Activated CD8-positive, alpha-beta T cell treated with anti-CD3 and anti-CD28 coated beads, Interleukin-2, amount 10 ng/mL, durations not matched to agents 7 days and 5 days (primary cell): ENCODE measurements around the gene IL36RN. TPM values are rescaled to one million over a fixed set of nuclear protein-coding genes. Genes with fewer than 3 reads are reported as not detected.

Experiments used
- ATAC-seq: fragments of 150-1000 bp; cut with Tn5 transposase; one replicate; pipeline ENCODE4 v1.10.0; 2021; ENCODE audit warnings: moderate library complexity
- CTCF ChIA-PET: fragments of 350-600 bp; sonication (Branson Sonifier 250); formaldehyde crosslinking; loops from one replicate; lab custom pipeline; 2021; ENCODE audit warnings: antibody characterized with exemption; lab: Charles Lee
- POLR2A ChIA-PET: fragments of 350-600 bp; sonication (Branson Sonifier 250); formaldehyde crosslinking; loops from one replicate; lab custom pipeline; 2021; ENCODE audit warnings: antibody characterized with exemption; lab: Charles Lee
- DNase-seq: peaks from one replicate; pipeline ENCODE4 v3.0.0-alpha.2; 2020
- H3K27ac Mint-ChIP-seq: one replicate; pipeline ENCODE4 v1.8.0; 2021; ENCODE audit warnings: mild to moderate bottlenecking, mixed read lengths
- H3K27me3 Mint-ChIP-seq: one replicate; pipeline ENCODE4 v1.8.0; 2021; ENCODE audit warnings: low read depth, mixed read lengths
- H3K36me3 Mint-ChIP-seq: one replicate; pipeline ENCODE4 v1.8.0; 2021; ENCODE audit warnings: low read depth, mixed read lengths
- H3K4me1 Mint-ChIP-seq: one replicate; pipeline ENCODE4 v1.8.0; 2021; ENCODE audit warnings: low read depth, mixed read lengths
- H3K4me3 Mint-ChIP-seq: one replicate; pipeline ENCODE4 v1.8.0; 2021; ENCODE audit warnings: mild to moderate bottlenecking, mixed read lengths
- H3K9me3 Mint-ChIP-seq: one replicate; pipeline ENCODE4 v1.8.0; 2022; ENCODE audit warnings: mixed read lengths; ENCODE audit not compliant: insufficient read depth
- total RNA-seq, 2 experiments: library from RNA; stranded (reverse); gene quantifications; one replicate each; pipeline ENCODE4 v1.2.3, GENCODE V29; 2021

The IL36RN gene
- total RNA-seq, 2 experiments from 2014 or later, result not detected

DNA sequence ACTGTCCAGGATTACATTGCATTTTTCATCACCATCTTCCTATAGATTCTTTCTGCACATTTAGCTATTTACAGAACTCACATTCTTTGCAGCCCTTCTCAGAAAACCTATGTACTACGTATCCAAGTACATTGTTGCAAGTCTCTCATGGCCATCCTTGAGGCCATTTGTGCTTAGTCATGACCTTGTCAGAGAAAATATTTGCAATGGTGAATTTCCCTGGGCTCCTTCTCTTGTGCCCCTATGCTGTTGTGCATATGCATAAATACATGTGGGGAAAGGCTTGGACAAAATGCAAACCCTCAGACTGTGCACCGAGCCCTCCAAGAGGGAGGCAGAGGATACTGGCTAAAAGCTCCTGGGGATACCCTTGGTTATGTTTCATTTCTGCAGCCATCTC, 34.2 kb upstream of the IL36RN start:
- Mint-ChIP-seq H3K27me3 (peaks cover 38% of the 10 kb centered on the region), H3K4me1 (no peaks in the 10 kb centered on the region), H3K27ac (no peak overlapping the region), H3K4me3 (no peak overlapping the region), H3K9me3 (no peaks in the 10 kb centered on the region), H3K36me3 (no peaks in the 10 kb centered on the region)
- CTCF ChIA-PET, result no interaction called here
- POLR2A ChIA-PET, result no interaction called here
- ATAC-seq, result no peak
- no peak for DNase-seq

DNA sequence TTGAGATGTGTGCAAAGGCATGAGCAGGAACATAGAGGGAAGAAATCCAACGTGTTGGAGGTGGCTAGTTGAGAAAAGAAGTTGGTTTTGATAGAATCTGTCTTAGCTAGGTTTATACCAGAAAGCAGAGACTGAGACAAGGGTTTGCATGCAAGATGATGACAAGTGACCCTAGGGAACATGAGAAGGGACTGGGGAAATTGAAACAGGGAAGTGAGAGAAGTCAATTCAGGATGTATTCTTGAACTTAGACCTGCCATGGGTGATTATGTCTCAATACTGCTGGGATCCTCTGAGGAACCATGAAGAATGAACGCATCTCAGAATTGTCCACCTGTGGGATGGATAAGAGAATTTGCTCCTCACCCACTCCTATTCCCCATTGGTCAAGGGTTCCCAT, 33.3 kb upstream of the IL36RN start:
- Mint-ChIP-seq H3K27ac (no peak overlapping the region), H3K27me3 (peaks cover 42% of the 10 kb centered on the region)

DNA sequence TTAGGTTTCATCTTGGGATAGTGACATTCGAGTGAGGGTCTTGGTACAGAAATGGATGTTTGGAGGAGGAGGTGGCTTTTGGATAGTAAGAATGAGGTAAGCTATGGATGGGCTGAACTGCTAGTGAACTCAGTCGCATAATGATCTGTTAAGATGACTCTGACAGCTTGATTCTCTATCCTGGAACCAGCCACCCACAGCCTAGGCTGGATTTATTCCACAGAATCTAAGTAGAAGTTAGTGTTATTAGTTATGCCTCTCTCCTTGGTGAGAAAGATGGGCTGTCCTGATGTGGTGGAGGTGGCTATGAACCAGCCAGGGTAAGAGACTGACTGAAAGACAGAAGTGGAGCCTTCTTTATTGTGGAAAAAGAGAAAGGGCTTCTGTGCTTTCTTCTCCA, 31.3 kb upstream of the IL36RN start:
- Mint-ChIP-seq H3K27me3 (peaks cover 41% of the 10 kb centered on the region), H3K4me3 (no peak overlapping the region), H3K9me3 (no peaks in the 10 kb centered on the region), H3K27ac (no peak overlapping the region), H3K36me3 (no peaks in the 10 kb centered on the region), H3K4me1 (no peaks in the 10 kb centered on the region)
- ChIA-PET POLR2A (no interaction called here), CTCF (interaction anchor here (1.6 kb wide), 1 partner anchor 86 kb away, joined by 4 read pairs; no protein-coding TSS in a partner anchor)
- DNase-seq, result no peak
- no peak for ATAC-seq

More for the DNA sequence above, 33.3 kb upstream of the IL36RN start:
- CTCF ChIA-PET, result no interaction called here
- ATAC-seq (no peak), DNase-seq (no peak)
- POLR2A ChIA-PET, result no interaction called here
- H3K4me3 Mint-ChIP-seq, result no peak overlapping the region
- H3K4me1 Mint-ChIP-seq, result no peaks in the 10 kb centered on the region
- H3K9me3 Mint-ChIP-seq, result no peaks in the 10 kb centered on the region
- H3K36me3 Mint-ChIP-seq, result no peaks in the 10 kb centered on the region

DNA sequence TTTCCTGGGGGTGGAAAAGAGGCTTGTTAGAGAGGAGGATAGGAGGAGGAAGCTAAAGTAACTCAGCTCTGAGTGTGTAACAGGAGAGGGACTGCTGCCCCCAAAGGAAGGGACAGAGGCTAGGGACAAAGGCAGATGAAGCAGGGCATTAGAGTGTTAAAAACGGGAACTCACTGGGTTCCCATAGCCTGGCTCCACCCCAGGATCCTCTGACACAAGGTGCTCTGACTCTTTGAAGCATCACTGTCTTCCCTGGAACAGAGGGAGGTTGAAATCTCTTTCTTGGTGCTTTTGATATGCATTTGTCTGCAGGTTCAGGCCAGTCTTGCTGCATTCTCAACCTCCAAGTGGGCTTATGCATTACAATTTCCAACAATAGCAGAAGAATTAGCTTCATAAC, 30.9 kb upstream of the IL36RN start:
- DNase-seq (no peak), ATAC-seq (no peak)
- Mint-ChIP-seq H3K9me3 (no peaks in the 10 kb centered on the region), H3K36me3 (no peaks in the 10 kb centered on the region), H3K4me3 (no peak overlapping the region), H3K4me1 (no peaks in the 10 kb centered on the region), H3K27ac (no peak overlapping the region), H3K27me3 (peaks cover 40% of the 10 kb centered on the region)
- CTCF ChIA-PET, result interaction anchor here (1.6 kb wide), 1 partner anchor 86 kb away, joined by 4 read pairs; no protein-coding TSS in a partner anchor
- POLR2A ChIA-PET, result no interaction called here

DNA sequence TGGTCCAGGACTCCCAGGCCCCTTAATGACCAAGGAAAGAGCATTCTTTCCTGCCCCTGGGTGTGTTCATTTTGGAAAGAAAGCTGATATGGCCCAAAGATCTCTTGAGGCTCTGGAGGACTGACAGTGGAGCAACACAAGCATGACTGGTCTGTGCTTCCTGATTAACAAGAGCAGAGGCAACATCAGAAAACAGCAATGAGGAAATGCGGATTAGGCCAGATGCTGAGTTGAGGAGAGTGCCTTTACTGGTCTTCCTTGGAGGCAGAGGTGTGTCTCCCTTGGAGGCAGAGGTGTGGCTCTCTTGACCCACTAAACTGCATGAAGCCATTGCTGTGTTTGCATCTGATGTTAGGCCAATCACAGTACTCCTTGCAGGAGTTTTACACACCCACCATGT, 26.3 kb upstream of the IL36RN start:
- no peak overlapping the region for H3K27ac Mint-ChIP-seq
- DNase-seq (no peak), ATAC-seq (no peak)
- H3K36me3 Mint-ChIP-seq, result no peaks in the 10 kb centered on the region
- POLR2A ChIA-PET, result no interaction called here
- CTCF ChIA-PET, result interaction anchor here (1.1 kb wide), 1 partner anchor 47 kb away, joined by 5 read pairs; no protein-coding TSS in a partner anchor
- no peaks in the 10 kb centered on the region for H3K9me3 Mint-ChIP-seq
- H3K4me1 Mint-ChIP-seq, result no peaks in the 10 kb centered on the region
- H3K27me3 Mint-ChIP-seq, result peaks cover 21% of the 10 kb centered on the region
- no peak overlapping the region for H3K4me3 Mint-ChIP-seq

DNA sequence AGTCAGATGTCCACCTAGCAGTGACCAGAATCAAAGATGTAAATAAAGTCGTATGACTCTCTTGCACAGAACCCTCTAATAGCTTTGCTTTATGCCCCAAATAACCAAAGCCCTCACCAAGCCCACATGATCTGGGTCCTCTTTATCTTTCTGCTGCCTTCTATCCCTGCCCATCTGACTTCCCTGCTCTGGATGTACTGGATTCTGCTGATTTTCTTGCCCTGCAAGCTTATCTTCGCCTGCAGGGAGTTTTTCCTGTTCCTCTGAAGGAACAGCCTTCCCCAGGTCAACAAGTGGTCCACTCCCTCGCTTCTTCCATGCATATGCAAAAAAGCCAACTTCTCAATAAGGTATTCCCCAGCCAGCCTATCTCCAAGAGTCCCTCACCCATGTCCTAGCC, 25.0 kb upstream of the IL36RN start:
- H3K4me1 Mint-ChIP-seq, result no peaks in the 10 kb centered on the region
- DNase-seq (no peak), ATAC-seq (no peak)
- POLR2A ChIA-PET, result no interaction called here
- CTCF ChIA-PET, result interaction anchor here (1.1 kb wide), 1 partner anchor 46 kb away, joined by 5 read pairs; no protein-coding TSS in a partner anchor
- no peaks in the 10 kb centered on the region for H3K9me3 Mint-ChIP-seq
- H3K27ac Mint-ChIP-seq, result no peak overlapping the region
- no peaks in the 10 kb centered on the region for H3K36me3 Mint-ChIP-seq
- H3K4me3 Mint-ChIP-seq, result no peak overlapping the region
- H3K27me3 Mint-ChIP-seq, result peaks cover 11% of the 10 kb centered on the region

DNA sequence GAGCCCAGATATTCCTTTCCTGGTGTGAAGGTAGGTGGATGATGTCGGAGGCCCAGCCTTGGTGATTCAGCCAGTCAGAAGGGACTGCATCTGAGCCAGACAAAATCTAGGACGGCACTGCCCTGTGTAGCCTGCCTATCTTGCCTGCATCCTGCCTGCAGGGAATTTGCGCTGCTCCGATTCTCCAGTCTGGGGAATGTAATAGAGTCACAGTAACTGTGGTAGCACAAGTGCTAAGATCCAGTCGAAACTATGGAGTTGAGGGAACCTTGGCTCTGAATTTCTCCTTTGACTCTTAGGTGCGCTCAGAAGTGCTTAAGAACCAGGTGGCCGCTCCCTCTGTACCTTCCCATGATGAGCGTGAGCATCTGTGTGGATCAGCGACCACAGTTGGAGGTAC, 22.2 kb upstream of the IL36RN start:
- H3K4me1 Mint-ChIP-seq, result no peaks in the 10 kb centered on the region
- CTCF ChIA-PET, result interaction anchor here (1.3 kb wide), 1 partner anchor 95 kb away, joined by 3 read pairs; no protein-coding TSS in a partner anchor
- no peaks in the 10 kb centered on the region for H3K9me3 Mint-ChIP-seq
- no peaks in the 10 kb centered on the region for H3K36me3 Mint-ChIP-seq
- no peak for ATAC-seq
- POLR2A ChIA-PET, result no interaction called here
- H3K4me3 Mint-ChIP-seq, result no peak overlapping the region
- H3K27me3 Mint-ChIP-seq, result peaks cover 11% of the 10 kb centered on the region
- H3K27ac Mint-ChIP-seq, result no peak overlapping the region
- DNase-seq, result no peak

DNA sequence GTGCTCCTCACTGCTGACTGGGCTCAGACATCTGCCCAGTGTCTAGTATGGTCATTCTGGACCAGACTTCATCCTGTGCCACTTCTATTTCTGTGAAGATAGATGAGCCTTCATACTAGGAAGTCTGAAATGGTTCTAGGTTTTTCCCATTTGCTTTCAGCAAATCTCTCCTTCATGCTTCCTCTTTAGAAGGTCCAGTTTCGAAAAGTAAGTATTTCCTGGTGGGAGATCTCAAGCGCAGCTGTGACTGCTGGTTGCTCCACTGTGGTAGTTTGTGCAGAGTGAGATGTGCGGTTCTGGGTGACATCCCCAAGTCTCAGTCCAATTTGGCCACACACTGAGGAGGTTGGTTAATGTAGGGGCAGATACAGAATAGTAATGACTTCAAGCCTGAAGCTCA, 20.7 kb upstream of the IL36RN start:
- ATAC-seq (no peak), DNase-seq (no peak)
- H3K27me3 Mint-ChIP-seq, result peaks cover 8% of the 10 kb centered on the region
- H3K27ac Mint-ChIP-seq, result no peak overlapping the region
- ChIA-PET CTCF (interaction anchor here (1.0 kb wide), 1 partner anchor 14 kb away, joined by 3 read pairs; no protein-coding TSS in a partner anchor), POLR2A (interaction anchor here (0.6 kb wide), 1 partner anchor 10 kb away, joined by 3 read pairs; no protein-coding TSS in a partner anchor)
- H3K36me3 Mint-ChIP-seq, result no peaks in the 10 kb centered on the region
- no peaks in the 10 kb centered on the region for H3K9me3 Mint-ChIP-seq
- no peaks in the 10 kb centered on the region for H3K4me1 Mint-ChIP-seq
- H3K4me3 Mint-ChIP-seq, result no peak overlapping the region

DNA sequence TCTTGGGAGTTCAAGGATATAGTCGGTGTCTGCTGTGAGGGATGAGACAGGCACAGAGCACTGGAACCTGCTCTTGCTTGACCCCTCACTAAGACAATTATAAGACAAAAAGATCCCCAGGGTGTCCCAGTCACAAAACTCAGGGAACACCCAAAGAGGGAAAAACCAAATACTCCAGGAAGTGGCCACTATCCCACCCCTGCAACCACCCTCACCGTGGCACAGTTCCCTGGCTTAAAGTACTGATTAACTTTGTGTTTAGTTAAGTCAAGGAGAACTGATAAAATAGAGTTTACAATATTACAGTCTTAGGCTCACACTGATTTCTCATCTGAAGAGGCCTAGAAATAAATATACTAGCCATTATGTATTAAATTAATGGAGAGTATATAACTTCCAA, 19.8 kb upstream of the IL36RN start:
- Mint-ChIP-seq H3K36me3 (no peaks in the 10 kb centered on the region), H3K4me1 (no peaks in the 10 kb centered on the region), H3K9me3 (no peaks in the 10 kb centered on the region), H3K4me3 (no peak overlapping the region), H3K27me3 (peaks cover 6% of the 10 kb centered on the region), H3K27ac (no peak overlapping the region)
- ChIA-PET CTCF (interaction anchor here (1.0 kb wide), 1 partner anchor 13 kb away, joined by 3 read pairs; no protein-coding TSS in a partner anchor), POLR2A (no interaction called here)
- ATAC-seq (no peak), DNase-seq (no peak)

DNA sequence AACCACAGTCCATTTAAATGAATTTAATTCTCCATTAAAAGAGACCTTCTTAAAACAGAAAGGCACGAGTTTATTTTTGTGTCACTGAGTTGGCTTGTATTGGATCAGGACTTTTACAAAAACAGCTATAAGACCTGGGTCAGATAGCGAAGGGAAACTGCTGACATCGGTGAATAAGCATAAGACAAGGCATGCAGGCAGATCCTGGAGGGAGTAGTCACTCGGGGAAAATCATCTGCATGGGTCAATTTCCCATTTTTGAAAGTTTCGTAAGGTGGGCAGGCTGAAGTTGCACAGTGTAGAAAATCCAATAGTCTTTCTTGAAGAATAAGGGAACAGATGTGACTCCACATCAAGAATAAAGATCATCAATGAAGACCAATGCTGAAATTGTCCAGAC, 19.3 kb upstream of the IL36RN start:
- no peaks in the 10 kb centered on the region for H3K36me3 Mint-ChIP-seq
- no peak for DNase-seq
- H3K27me3 Mint-ChIP-seq, result peaks cover 6% of the 10 kb centered on the region
- ChIA-PET POLR2A (no interaction called here), CTCF (no interaction called here)
- H3K4me3 Mint-ChIP-seq, result no peak overlapping the region
- ATAC-seq, result no peak
- no peaks in the 10 kb centered on the region for H3K9me3 Mint-ChIP-seq
- no peak overlapping the region for H3K27ac Mint-ChIP-seq
- H3K4me1 Mint-ChIP-seq, result no peaks in the 10 kb centered on the region

DNA sequence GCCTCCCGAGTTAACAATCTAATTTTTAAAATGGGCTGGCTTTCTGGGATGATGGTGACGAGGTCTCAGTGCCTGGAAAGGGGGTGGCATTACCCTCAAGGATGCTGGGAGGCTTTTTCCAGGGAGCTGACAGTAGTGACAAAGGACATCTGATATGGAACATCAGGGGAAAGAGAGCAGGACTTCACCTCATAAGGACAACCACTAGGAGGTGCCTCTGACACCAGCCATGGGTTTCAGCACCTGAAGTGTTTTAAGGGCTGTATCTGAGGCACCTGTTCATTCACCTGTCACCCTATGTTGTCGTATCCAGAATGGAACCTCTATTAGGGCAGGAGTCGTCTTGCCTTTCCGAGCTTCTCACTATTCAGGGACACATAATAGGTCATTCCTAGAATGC, 17.1 kb upstream of the IL36RN start:
- Mint-ChIP-seq H3K27ac (no peak overlapping the region), H3K27me3 (peaks cover 8% of the 10 kb centered on the region), H3K9me3 (no peaks in the 10 kb centered on the region), H3K4me1 (no peaks in the 10 kb centered on the region), H3K4me3 (no peak overlapping the region), H3K36me3 (no peaks in the 10 kb centered on the region)
- ChIA-PET POLR2A (no interaction called here), CTCF (interaction anchor here (1.0 to 1.6 kb wide), 3 partner anchors 12 to 101 kb away, joined by 3 read pairs; no protein-coding TSS in a partner anchor)
- ATAC-seq, result no peak
- DNase-seq, result no peak

DNA sequence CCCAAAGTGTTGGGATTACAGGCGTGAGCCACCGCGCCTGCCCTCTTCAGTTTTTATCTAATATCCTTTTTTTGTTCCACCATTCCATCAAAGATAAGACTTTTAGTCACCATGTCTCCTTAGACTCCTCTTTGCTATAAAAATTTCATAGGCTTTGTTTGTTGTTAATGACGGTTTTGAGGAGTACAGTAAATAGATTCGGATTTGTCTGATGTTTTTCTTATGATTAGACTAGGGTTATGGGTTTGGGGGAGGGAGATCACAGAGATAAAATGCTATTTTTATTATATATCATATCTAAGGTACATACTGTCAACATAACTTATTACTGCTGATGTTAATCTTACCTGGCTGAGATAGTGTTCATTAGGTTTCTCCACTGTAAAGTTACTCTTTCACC, 12.5 kb upstream of the IL36RN start:
- no peak for ATAC-seq
- peaks cover 8% of the 10 kb centered on the region for H3K27me3 Mint-ChIP-seq
- H3K36me3 Mint-ChIP-seq, result no peaks in the 10 kb centered on the region
- no peak overlapping the region for H3K27ac Mint-ChIP-seq
- DNase-seq, result no peak
- POLR2A ChIA-PET, result no interaction called here
- no peak overlapping the region for H3K4me3 Mint-ChIP-seq
- H3K9me3 Mint-ChIP-seq, result no peaks in the 10 kb centered on the region
- CTCF ChIA-PET, result no interaction called here
- H3K4me1 Mint-ChIP-seq, result no peaks in the 10 kb centered on the region
